Measurements from ENCODE around the gene EVA1C. TPM values are rescaled to one million over a fixed set of nuclear protein-coding genes. Genes with fewer than 3 reads are reported as not detected.
"Not testable (repeated sequence)": the region's sequence is repeated elsewhere in the genome, so short reads cannot be mapped to it uniquely, and the experiment has no call there.

Gene EVA1C
- total RNA-seq, 1 donor from 2014 or later: 0.38 TPM

DNA sequence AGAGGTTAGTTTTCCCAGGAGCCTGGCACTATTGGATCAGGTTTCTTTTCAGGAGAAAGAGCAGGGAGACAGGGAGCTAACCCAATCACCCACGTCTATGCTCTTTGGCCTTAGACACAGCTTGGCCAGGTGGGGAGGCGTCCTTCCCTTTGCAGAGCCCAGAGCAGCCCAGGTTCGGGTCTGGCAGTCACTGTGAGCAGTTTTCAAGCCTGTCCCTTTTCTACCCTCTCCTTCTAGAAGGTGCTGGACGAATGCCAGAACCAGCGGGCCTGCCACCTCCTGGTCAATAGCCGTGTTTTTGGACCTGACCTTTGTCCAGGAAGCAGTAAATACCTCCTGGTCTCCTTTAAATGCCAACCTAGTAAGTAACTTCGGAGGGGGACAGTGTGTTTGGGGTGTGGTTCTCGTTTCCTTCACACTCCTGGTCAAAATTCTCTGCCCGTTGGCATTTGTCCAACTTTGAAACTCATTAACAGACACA is 44.9 kb downstream of the EVA1C start:
- DNase-seq (no peak), ATAC-seq (ENCODE audit: low read depth) (no peak)
- CTCF ChIA-PET: no interaction called here
- intact Hi-C loops (cut with micrococcal nuclease): no loop called here
- POLR2A ChIA-PET: no interaction called here
- Mint-ChIP-seq H3K4me3 (no peak overlapping the region), H3K9me3 (no peaks in the 10 kb centered on the region), H3K27me3 (peaks cover 2% of the 10 kb centered on the region), H3K4me1 (no peaks in the 10 kb centered on the region), H3K36me3 (ENCODE audit: low read depth) (no peaks in the 10 kb centered on the region), H3K27ac (no peak overlapping the region)
- TF ChIP-seq CTCF (IDR thresholded peaks at IDR 0.05): no peak

GRCh38 chr21:32457962-32458361 is 45.5 kb downstream of the EVA1C start:
- H3K27ac Mint-ChIP-seq: no peak overlapping the region
- H3K36me3 Mint-ChIP-seq (ENCODE audit: low read depth): no peaks in the 10 kb centered on the region
- H3K9me3 Mint-ChIP-seq: no peaks in the 10 kb centered on the region
- H3K27me3 Mint-ChIP-seq: peaks cover 2% of the 10 kb centered on the region
- DNase-seq: no peak
- ATAC-seq (ENCODE audit: low read depth): no peak
- no peak for TF ChIP-seq CTCF (IDR thresholded peaks at IDR 0.05)
- CTCF ChIA-PET: no interaction called here
- intact Hi-C loops (cut with micrococcal nuclease): no loop called here
- H3K4me3 Mint-ChIP-seq: no peak overlapping the region
- no peaks in the 10 kb centered on the region for H3K4me1 Mint-ChIP-seq
- POLR2A ChIA-PET: no interaction called here

DNA sequence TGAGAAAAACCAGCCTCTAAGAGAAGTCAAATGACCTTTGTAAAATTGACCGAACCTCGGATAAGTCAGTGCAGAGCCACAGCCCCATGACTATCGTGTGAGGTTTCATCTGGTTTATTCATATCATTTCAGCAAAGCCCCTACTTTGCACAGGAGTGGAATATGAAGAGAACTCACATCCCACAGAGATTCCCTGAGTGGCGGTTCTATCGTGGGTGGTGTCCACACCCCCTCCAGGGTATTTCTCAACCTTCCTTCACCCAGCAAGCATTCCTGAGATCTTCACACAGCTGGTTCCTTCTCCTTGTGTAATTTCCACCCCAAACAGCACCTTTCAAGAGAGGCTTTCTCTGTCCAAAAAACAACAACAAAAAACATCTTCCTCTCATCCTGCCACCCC is 47.5 kb downstream of the EVA1C start:
- Mint-ChIP-seq H3K4me1 (no peaks in the 10 kb centered on the region), H3K27me3 (peaks cover 2% of the 10 kb centered on the region), H3K27ac (no peak overlapping the region), H3K36me3 (ENCODE audit: low read depth) (no peaks in the 10 kb centered on the region), H3K4me3 (no peak overlapping the region), H3K9me3 (no peaks in the 10 kb centered on the region)
- no peak for TF ChIP-seq CTCF (IDR thresholded peaks at IDR 0.05)
- intact Hi-C loops (cut with micrococcal nuclease): no loop called here
- ATAC-seq (ENCODE audit: low read depth): no peak
- ChIA-PET POLR2A (no interaction called here), CTCF (no interaction called here)
- DNase-seq: no peak

GRCh38 chr21:32461503-32461902 is 49.0 kb downstream of the EVA1C start:
- H3K4me1 Mint-ChIP-seq: no peaks in the 10 kb centered on the region
- no peaks in the 10 kb centered on the region for H3K9me3 Mint-ChIP-seq
- no peaks in the 10 kb centered on the region for H3K36me3 Mint-ChIP-seq (ENCODE audit: low read depth)
- no peak overlapping the region for H3K4me3 Mint-ChIP-seq
- no peak for ATAC-seq (ENCODE audit: low read depth)
- peaks cover 2% of the 10 kb centered on the region for H3K27me3 Mint-ChIP-seq
- ChIA-PET POLR2A (no interaction called here), CTCF (no interaction called here)
- intact Hi-C loops (cut with micrococcal nuclease): no loop called here
- TF ChIP-seq CTCF (IDR thresholded peaks at IDR 0.05): no peak
- no peak overlapping the region for H3K27ac Mint-ChIP-seq
- DNase-seq: no peak

DNA sequence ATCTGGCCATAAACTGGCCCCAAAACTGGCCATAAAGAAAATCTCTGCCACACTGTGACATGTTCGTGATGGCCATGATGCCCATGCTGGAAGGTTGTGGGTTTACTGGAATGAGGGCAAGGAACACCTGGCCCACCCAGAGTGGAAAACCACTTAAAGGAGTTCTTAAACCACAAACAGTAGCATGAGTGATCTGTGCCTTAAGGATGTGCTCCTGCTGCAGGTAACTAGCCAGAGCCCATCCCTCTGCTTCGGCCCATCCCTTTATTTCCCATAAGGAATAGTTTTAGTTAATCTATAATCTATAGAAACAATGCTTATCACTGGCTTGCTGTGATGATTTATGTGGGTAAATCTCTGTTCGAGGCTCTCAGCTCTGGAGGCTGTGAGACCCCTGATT is 50.1 kb downstream of the EVA1C start:
- POLR2A ChIA-PET; H3K36me3 Mint-ChIP-seq (ENCODE audit: low read depth); CTCF ChIA-PET; DNase-seq; ATAC-seq (ENCODE audit: low read depth); H3K4me1 Mint-ChIP-seq; H3K27me3 Mint-ChIP-seq; H3K4me3 Mint-ChIP-seq; H3K9me3 Mint-ChIP-seq; H3K27ac Mint-ChIP-seq; intact Hi-C loops (cut with micrococcal nuclease): not testable (repeated sequence)

DNA sequence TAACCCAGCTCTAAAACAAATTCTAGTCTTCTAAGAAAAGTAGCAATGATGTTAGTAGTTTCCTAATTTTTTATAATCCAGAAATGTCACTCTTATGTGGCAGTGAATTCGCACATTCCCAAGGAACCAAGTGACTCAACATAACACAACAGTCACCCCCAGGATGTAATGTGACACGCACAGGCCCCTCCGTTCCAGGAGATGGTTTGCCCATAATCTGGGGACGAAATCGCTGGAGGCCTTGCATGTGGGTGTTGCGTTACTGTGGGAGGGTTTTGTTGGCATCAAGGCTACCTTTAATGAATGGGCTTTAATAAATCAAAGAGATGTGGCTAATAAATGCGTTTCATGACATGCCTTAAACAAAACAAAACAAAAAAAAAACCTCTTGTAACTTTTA is 50.9 kb downstream of the EVA1C start:
- DNase-seq: no peak
- POLR2A ChIA-PET: no interaction called here
- Mint-ChIP-seq H3K27ac (no peak overlapping the region), H3K9me3 (no peaks in the 10 kb centered on the region), H3K4me3 (no peak overlapping the region), H3K4me1 (no peaks in the 10 kb centered on the region), H3K36me3 (ENCODE audit: low read depth) (no peaks in the 10 kb centered on the region), H3K27me3 (peaks cover 2% of the 10 kb centered on the region)
- intact Hi-C loops (cut with micrococcal nuclease): no loop called here
- ATAC-seq (ENCODE audit: low read depth): no peak
- no peak for TF ChIP-seq CTCF (IDR thresholded peaks at IDR 0.05)
- CTCF ChIA-PET: no interaction called here
